Neural crest cell (in vitro differentiated cells): ENCODE measurements around the gene PREX1. TPM values are rescaled to one million over a fixed set of nuclear protein-coding genes. Genes with fewer than 3 reads are reported as not detected.

Source experiments
- DNase-seq: peaks from one replicate; pipeline ENCODE4 v3.0.0; 2021; ENCODE audit warnings: low read depth, mixed read lengths, low spot score
- H3K27ac Mint-ChIP-seq: one replicate; pipeline ENCODE4 v1.8.0; 2021; ENCODE audit warnings: mild to moderate bottlenecking, mixed read lengths; ENCODE audit not compliant: unreplicated experiment
- H3K27me3 Mint-ChIP-seq: 2 replicates; pipeline ENCODE4 v1.8.0; 2021; ENCODE audit warnings: low read depth, mild to moderate bottlenecking, mixed read lengths
- H3K36me3 Mint-ChIP-seq: 2 replicates; pipeline ENCODE4 v1.8.0; 2021; ENCODE audit warnings: low read depth, mild to moderate bottlenecking, mixed read lengths
- H3K4me1 Mint-ChIP-seq: 2 replicates; pipeline ENCODE4 v1.8.0; 2021; ENCODE audit warnings: mixed read lengths
- H3K4me3 Mint-ChIP-seq: one replicate; pipeline ENCODE4 v1.8.0; 2021; ENCODE audit warnings: mild to moderate bottlenecking, mixed read lengths
- H3K9me3 Mint-ChIP-seq: 2 replicates; pipeline ENCODE4 v1.8.0; 2021; ENCODE audit warnings: mixed read lengths
- CTCF ChIP-seq: fragments of 200-600 bp; sonication (generic); conservative IDR thresholded peaks from 2 replicates; pipeline ENCODE4 v1.5.0; 2021; ENCODE audit warnings: antibody characterized with exemption, mild to moderate bottlenecking
- total RNA-seq: library from RNA; stranded (reverse); gene quantifications from 2 replicates; pipeline ENCODE4 v1.2.1, GENCODE V29; 2021

The PREX1 gene
- total RNA-seq, 1 donor from 2014 or later = 72.4 TPM

GRCh38 chr20:48817367-48818030 is 10.3 kb downstream of the PREX1 start:
- H3K36me3 Mint-ChIP-seq = peaks cover 2% of the 10 kb centered on the region

DNA sequence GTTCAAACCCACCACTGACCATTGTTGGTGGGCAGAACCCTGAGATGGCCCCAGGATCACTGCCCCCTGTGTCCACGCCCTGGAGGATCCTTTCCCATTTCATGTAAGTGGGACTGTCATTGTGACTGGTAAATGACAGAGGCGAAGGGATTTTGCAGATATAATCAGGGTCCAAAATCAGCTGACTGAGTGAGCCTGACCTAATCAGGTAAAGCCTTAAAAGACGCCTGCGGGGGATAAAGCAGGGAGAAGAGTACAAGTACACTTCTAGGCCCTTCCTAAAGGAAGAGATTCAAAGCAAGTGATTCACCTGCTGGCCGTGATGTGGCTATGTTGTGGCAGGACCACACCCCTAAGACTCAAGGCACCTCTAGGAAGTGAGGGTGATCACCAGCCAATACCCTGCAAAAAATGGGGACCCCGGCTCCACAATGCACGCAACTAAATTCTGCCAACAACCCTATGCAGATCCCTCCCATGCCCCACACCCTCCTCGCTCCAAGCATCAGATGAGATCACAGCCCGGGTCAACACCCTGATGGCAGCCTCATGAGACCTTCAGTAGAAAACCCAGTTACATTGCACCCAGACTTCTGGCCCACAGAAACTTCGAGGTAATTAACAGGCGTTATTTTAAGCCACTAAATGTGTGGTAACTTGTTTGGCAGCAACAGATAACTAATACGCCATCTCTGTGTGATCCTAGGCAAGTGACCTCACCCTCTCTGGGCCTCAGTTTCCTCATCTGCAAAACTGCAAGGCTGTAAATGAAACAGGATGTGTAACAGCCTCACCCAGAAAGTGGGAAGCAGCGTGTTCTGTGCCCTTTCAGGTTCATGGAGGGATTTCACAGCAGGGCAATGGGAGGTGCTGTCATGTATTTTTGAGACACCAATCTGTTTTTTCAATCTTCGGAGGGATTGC is 11.3 kb downstream of the PREX1 start:
- H3K4me3 Mint-ChIP-seq = no peak overlapping the region
- H3K9me3 Mint-ChIP-seq = no peaks in the 10 kb centered on the region
- H3K27me3 Mint-ChIP-seq = no peaks in the 10 kb centered on the region
- DNase-seq = no peak
- no peak overlapping the region for H3K27ac Mint-ChIP-seq
- TF ChIP-seq CTCF = no peak
- H3K36me3 Mint-ChIP-seq = peaks cover 2% of the 10 kb centered on the region
- peaks cover 35% of the 10 kb centered on the region for H3K4me1 Mint-ChIP-seq

More at GRCh38 chr20:48817367-48818030, 10.3 kb downstream of the PREX1 start:
- no peak for TF ChIP-seq CTCF
- no peaks in the 10 kb centered on the region for H3K9me3 Mint-ChIP-seq
- peak overlapping the region; percentile 68 for H3K27ac Mint-ChIP-seq
- no peaks in the 10 kb centered on the region for H3K27me3 Mint-ChIP-seq
- DNase-seq = no peak
- no peak overlapping the region for H3K4me3 Mint-ChIP-seq
- H3K4me1 Mint-ChIP-seq = peaks cover 33% of the 10 kb centered on the region

DNA sequence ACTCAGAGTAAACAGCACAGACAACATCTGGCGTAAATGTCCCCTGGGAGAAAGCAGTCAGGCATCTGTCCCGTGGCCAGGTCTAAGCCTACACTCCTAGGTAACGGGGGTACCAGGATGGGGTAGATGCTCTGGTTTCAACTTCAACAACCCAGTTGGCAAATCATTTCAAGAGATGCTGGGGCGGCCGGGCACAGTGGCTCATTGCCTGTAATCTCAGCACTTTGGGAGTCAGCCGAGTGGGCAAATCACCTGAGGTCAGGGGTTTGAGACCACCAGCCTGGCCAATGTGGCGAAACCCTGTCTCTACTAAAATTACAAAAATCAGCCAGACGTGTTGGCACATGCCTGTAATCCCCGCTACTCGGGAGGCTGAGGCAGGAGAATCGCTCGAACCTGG is 12.3 kb downstream of the PREX1 start:
- H3K9me3 Mint-ChIP-seq = no peaks in the 10 kb centered on the region
- peaks cover 2% of the 10 kb centered on the region for H3K36me3 Mint-ChIP-seq
- no peak overlapping the region for H3K4me3 Mint-ChIP-seq
- H3K27me3 Mint-ChIP-seq = no peaks in the 10 kb centered on the region
- DNase-seq = no peak
- H3K27ac Mint-ChIP-seq = no peak overlapping the region
- no peak for TF ChIP-seq CTCF
- peaks cover 38% of the 10 kb centered on the region for H3K4me1 Mint-ChIP-seq

DNA sequence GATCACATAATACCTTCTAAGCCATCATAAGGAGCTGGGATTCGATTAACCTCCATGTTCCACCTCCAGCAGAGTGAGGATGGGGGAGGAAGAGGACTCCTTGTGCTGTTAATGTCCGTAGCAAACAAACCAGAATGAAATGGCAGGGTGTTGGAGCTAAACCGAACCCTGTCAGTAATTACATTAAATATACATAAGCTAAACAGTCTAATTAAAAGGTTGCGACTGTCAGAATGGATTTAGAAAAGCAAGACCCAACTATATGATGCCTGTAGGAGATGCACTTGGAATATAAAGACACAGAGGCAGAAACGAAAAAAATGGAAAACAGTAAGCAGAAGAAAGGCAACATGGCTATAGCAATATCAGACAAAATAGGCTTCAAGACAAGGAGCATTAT is 13.2 kb downstream of the PREX1 start:
- Mint-ChIP-seq H3K27ac (no peak overlapping the region), H3K27me3 (no peaks in the 10 kb centered on the region), H3K9me3 (no peaks in the 10 kb centered on the region), H3K36me3 (peaks cover 2% of the 10 kb centered on the region), H3K4me3 (no peak overlapping the region), H3K4me1 (peaks cover 36% of the 10 kb centered on the region)
- no peak for TF ChIP-seq CTCF
- DNase-seq = no peak

- H3K27me3 Mint-ChIP-seq = no peaks in the 10 kb centered on the region
- H3K36me3 Mint-ChIP-seq = peaks cover 3% of the 10 kb centered on the region
- no peak overlapping the region for H3K4me3 Mint-ChIP-seq
- DNase-seq = no peak
- no peak overlapping the region for H3K27ac Mint-ChIP-seq
- TF ChIP-seq CTCF = no peak
- no peaks in the 10 kb centered on the region for H3K9me3 Mint-ChIP-seq
- H3K4me1 Mint-ChIP-seq = peaks cover 34% of the 10 kb centered on the region
Observed at GRCh38 chr20:48813930-48814546, 13.8 kb downstream of the PREX1 start.
